Neural crest cell (in vitro differentiated cells): ENCODE measurements around the gene LDB3. TPM values are rescaled to one million over a fixed set of nuclear protein-coding genes. Genes with fewer than 3 reads are reported as not detected.

ENCODE experiments used
- DNase-seq: peaks from one replicate; pipeline ENCODE4 v3.0.0; 2021; ENCODE audit warnings: low read depth, mixed read lengths, low spot score
- H3K27ac Mint-ChIP-seq: one replicate; pipeline ENCODE4 v1.8.0; 2021; ENCODE audit warnings: mild to moderate bottlenecking, mixed read lengths; ENCODE audit not compliant: unreplicated experiment
- H3K27me3 Mint-ChIP-seq: 2 replicates; pipeline ENCODE4 v1.8.0; 2021; ENCODE audit warnings: low read depth, mild to moderate bottlenecking, mixed read lengths
- H3K36me3 Mint-ChIP-seq: 2 replicates; pipeline ENCODE4 v1.8.0; 2021; ENCODE audit warnings: low read depth, mild to moderate bottlenecking, mixed read lengths
- H3K4me1 Mint-ChIP-seq: 2 replicates; pipeline ENCODE4 v1.8.0; 2021; ENCODE audit warnings: mixed read lengths
- H3K4me3 Mint-ChIP-seq: one replicate; pipeline ENCODE4 v1.8.0; 2021; ENCODE audit warnings: mild to moderate bottlenecking, mixed read lengths
- H3K9me3 Mint-ChIP-seq: 2 replicates; pipeline ENCODE4 v1.8.0; 2021; ENCODE audit warnings: mixed read lengths
- CTCF ChIP-seq: fragments of 200-600 bp; sonication (generic); conservative IDR thresholded peaks from 2 replicates; pipeline ENCODE4 v1.5.0; 2021; ENCODE audit warnings: antibody characterized with exemption, mild to moderate bottlenecking
- long read RNA-seq: library from polyadenylated mRNA; unstranded; transcript quantifications from one replicate; pipeline ENCODE4 v2.0.0, GENCODE V29; 2020
- total RNA-seq: library from RNA; stranded (reverse); gene quantifications from 2 replicates; pipeline ENCODE4 v1.2.1, GENCODE V29; 2021

Gene LDB3
- 0.56 and 1.0 TPM in 2 replicates for total RNA-seq
- long read RNA-seq = 0 reads

GRCh38 chr10:86668297-86669165 is at the start of gene LDB3:
TSS of gene LDB3 (plus strand) at chr10:86668511. CDS start at chr10:86668692, 181 bp downstream.
- Mint-ChIP-seq H3K36me3 (no peaks in the 10 kb centered on the region), H3K27me3 (no peaks in the 10 kb centered on the region), H3K4me1 (peaks cover 56% of the 10 kb centered on the region), H3K9me3 (no peaks in the 10 kb centered on the region), H3K4me3 (no peak within 1 kb of the TSS), H3K27ac (no peak within 1 kb of the TSS)
- no peak for DNase-seq
- TF ChIP-seq CTCF = no peak

GRCh38 chr10:86628311-86628710 is 40.0 kb upstream of the LDB3 start:
- Mint-ChIP-seq H3K36me3 (no peaks in the 10 kb centered on the region), H3K4me1 (peaks cover 3% of the 10 kb centered on the region), H3K9me3 (no peaks in the 10 kb centered on the region), H3K27me3 (peaks cover 26% of the 10 kb centered on the region), H3K4me3 (no peak overlapping the region), H3K27ac (no peak overlapping the region)
- DNase-seq = no peak
- no peak for TF ChIP-seq CTCF

- Mint-ChIP-seq H3K27me3 (peaks cover 39% of the 10 kb centered on the region), H3K27ac (no peak overlapping the region), H3K36me3 (no peaks in the 10 kb centered on the region), H3K9me3 (no peaks in the 10 kb centered on the region), H3K4me3 (no peak overlapping the region), H3K4me1 (peaks cover 3% of the 10 kb centered on the region)
- TF ChIP-seq CTCF = no peak
- no peak for DNase-seq
Measured at GRCh38 chr10:86630079-86630478, 38.2 kb upstream of the LDB3 start.

GRCh38 chr10:86632009-86632800 is 36.1 kb upstream of the LDB3 start:
- Mint-ChIP-seq H3K4me3 (peak overlapping the region; percentile 71), H3K27me3 (peaks cover 41% of the 10 kb centered on the region), H3K4me1 (peaks cover 3% of the 10 kb centered on the region), H3K9me3 (no peaks in the 10 kb centered on the region), H3K36me3 (no peaks in the 10 kb centered on the region), H3K27ac (no peak overlapping the region)
- peak; percentile 54 for DNase-seq
- TF ChIP-seq CTCF = peak; percentile 53

- TF ChIP-seq CTCF = peak; percentile 26
- peaks cover 3% of the 10 kb centered on the region for H3K4me1 Mint-ChIP-seq
- peaks cover 36% of the 10 kb centered on the region for H3K27me3 Mint-ChIP-seq
- no peak overlapping the region for H3K4me3 Mint-ChIP-seq
- DNase-seq = no peak
- no peaks in the 10 kb centered on the region for H3K36me3 Mint-ChIP-seq
- no peaks in the 10 kb centered on the region for H3K9me3 Mint-ChIP-seq
- no peak overlapping the region for H3K27ac Mint-ChIP-seq
Measured at GRCh38 chr10:86632951-86633350, 35.4 kb upstream of the LDB3 start.
